COLO668 (cell line): ENCODE measurements around the gene C19orf67.
A peak's percentile ranks its signal among the peaks of the same experiment; 100 is the strongest.

Experiments
- DNase-seq: peaks from one replicate; lab custom pipeline; 2025; ENCODE audit not compliant: unreplicated experiment; lab: John Stamatoyannopoulos, UW

The C19orf67 gene

GRCh38 chr19:14031719-14032480, 53.7 kb downstream of the C19orf67 start, which contains the start of gene IL27RA:
Gene IL27RA (plus strand): TSS chr19:14031762. CDS start chr19:14031873, 111 bp downstream.
- DNase-seq: peak; percentile 70
